Effector memory CD8-positive, alpha-beta T cell (primary cell): ENCODE measurements around the gene PCDHGA1.
A peak's percentile ranks its signal among the peaks of the same experiment; 100 is the strongest.

Experiments used
- ATAC-seq: fragments of 150-1000 bp; cut with Tn5 transposase; replicated peaks from 2 replicates; pipeline ENCODE4 v1.10.0; 2021; ENCODE audit warnings: mild to moderate bottlenecking, moderate library complexity
- DNase-seq, 3 experiments: peaks; one replicate each; pipeline ENCODE4 v3.0.0; 2021
- H3K27ac Mint-ChIP-seq, 2 donors: one replicate each; pipeline ENCODE4 v1.8.0; 2022; ENCODE audit warnings: mild to moderate bottlenecking in 2 of 2, mixed read lengths in 2 of 2, moderate library complexity in 2 of 2
- H3K27me3 Mint-ChIP-seq, 2 donors: one replicate each; pipeline ENCODE4 v1.8.0; 2022; ENCODE audit warnings: mixed read lengths in 2 of 2
- H3K36me3 Mint-ChIP-seq: one replicate; pipeline ENCODE4 v1.8.0; 2022; ENCODE audit warnings: mild to moderate bottlenecking, moderate library complexity, mixed read lengths; ENCODE audit not compliant: insufficient read depth
- H3K4me1 Mint-ChIP-seq, 2 donors: one replicate each; pipeline ENCODE4 v1.8.0; 2022; ENCODE audit warnings: low read depth in 2 of 2, mixed read lengths in 2 of 2
- H3K4me3 Mint-ChIP-seq, 2 donors: one replicate each; pipeline ENCODE4 v1.8.0; 2022; ENCODE audit warnings: mild to moderate bottlenecking in 2 of 2, mixed read lengths in 2 of 2, moderate library complexity in 2 of 2
- H3K9me3 Mint-ChIP-seq, 2 donors: one replicate each; pipeline ENCODE4 v1.8.0; 2022; ENCODE audit warnings: mixed read lengths in 2 of 2

Gene PCDHGA1

GRCh38 chr5:141510850-141511601 is 180.7 kb downstream of the PCDHGA1 start:
- Mint-ChIP-seq H3K9me3 (no peaks in the 10 kb centered on the region), H3K27ac (peak overlapping the region; percentile 12 to 89), H3K4me1 (peaks cover 25 to 30% of the 10 kb centered on the region in 2 donors), H3K4me3 (no peak overlapping the region), H3K27me3 (no peaks in the 10 kb centered on the region), H3K36me3 (peaks cover 35% of the 10 kb centered on the region)
- no peak for DNase-seq
- ATAC-seq = no peak

GRCh38 chr5:141511771-141512325 is 181.5 kb downstream of the PCDHGA1 start:
- Mint-ChIP-seq H3K36me3 (peaks cover 43% of the 10 kb centered on the region), H3K4me1 (peaks cover 31 to 38% of the 10 kb centered on the region in 2 donors), H3K4me3 (peak overlapping the region; percentile 35 to 83), H3K9me3 (no peaks in the 10 kb centered on the region), H3K27ac (peak overlapping the region; percentile 55 to 89), H3K27me3 (no peaks in the 10 kb centered on the region)
- no peak for ATAC-seq
- no peak for DNase-seq

DNA sequence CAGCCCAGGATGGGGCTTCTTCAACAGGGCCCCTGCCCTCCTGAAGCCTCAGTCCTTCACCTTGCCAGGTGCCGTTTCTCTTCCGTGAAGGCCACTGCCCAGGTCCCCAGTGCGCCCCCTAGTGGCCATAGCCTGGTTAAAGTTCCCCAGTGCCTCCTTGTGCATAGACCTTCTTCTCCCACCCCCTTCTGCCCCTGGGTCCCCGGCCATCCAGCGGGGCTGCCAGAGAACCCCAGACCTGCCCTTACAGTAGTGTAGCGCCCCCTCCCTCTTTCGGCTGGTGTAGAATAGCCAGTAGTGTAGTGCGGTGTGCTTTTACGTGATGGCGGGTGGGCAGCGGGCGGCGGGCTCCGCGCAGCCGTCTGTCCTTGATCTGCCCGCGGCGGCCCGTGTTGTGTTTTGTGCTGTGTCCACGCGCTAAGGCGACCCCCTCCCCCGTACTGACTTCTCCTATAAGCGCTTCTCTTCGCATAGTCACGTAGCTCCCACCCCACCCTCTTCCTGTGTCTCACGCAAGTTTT is 182.1 kb downstream of the PCDHGA1 start:
- peak; percentile 81 to 86 (median 83) for DNase-seq
- H3K4me1 Mint-ChIP-seq = peaks cover 35 to 41% of the 10 kb centered on the region in 2 donors
- peaks cover 49% of the 10 kb centered on the region for H3K36me3 Mint-ChIP-seq
- peak overlapping the region; percentile 83 to 85 for H3K4me3 Mint-ChIP-seq
- H3K27ac Mint-ChIP-seq = peak overlapping the region; percentile 55 to 89
- H3K9me3 Mint-ChIP-seq = no peaks in the 10 kb centered on the region
- H3K27me3 Mint-ChIP-seq = no peaks in the 10 kb centered on the region
- peak; percentile 63 for ATAC-seq

DNA sequence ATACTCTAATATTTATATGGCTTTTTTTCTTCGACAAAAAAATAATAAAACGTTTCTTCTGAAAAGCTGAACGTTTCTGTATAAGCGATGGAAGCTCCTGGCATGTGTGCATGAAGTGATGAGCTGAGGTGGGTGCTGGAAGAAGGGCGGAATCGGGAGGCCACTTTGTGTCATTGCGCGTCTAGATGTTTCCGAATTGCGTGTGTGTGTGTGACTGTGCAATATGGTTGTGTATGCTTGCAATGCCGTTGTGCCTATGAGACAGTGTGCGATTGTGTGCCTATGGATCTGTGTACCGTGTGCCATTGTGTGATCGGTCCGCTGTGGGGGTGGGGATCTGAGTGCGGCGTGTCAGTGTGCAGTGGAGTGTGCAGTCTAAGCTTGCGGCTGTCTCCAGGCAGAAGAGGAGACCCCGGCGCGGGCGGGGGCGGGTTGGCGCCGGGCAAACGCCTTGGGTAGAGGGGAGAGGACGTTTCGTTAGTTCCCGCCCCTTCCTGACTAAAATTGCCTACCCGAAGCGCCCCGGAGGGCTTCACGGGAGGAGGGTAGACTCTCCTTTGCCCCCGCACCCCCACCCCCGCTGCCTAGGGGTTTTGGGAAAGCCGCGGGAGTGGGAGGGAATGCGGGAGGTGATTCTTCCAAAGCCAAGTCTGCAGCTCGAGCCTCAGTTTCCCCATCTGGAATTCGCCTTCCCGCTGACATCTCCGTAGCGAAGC is 182.8 kb downstream of the PCDHGA1 start:
- H3K27ac Mint-ChIP-seq = peak overlapping the region; percentile 55 to 89
- H3K36me3 Mint-ChIP-seq = peaks cover 56% of the 10 kb centered on the region
- H3K4me3 Mint-ChIP-seq = peak overlapping the region; percentile 83 to 85
- H3K9me3 Mint-ChIP-seq = no peaks in the 10 kb centered on the region
- ATAC-seq (peak; percentile 39), DNase-seq (no peak)
- H3K27me3 Mint-ChIP-seq = no peaks in the 10 kb centered on the region
- H3K4me1 Mint-ChIP-seq = peaks cover 35 to 44% of the 10 kb centered on the region in 2 donors

GRCh38 chr5:141513627-141514329 is 183.5 kb downstream of the PCDHGA1 start:
- Mint-ChIP-seq H3K27ac (peak overlapping the region; percentile 62 to 89), H3K4me3 (peak overlapping the region; percentile 83 to 85), H3K4me1 (peaks cover 35 to 45% of the 10 kb centered on the region in 2 donors), H3K9me3 (no peaks in the 10 kb centered on the region), H3K27me3 (no peaks in the 10 kb centered on the region), H3K36me3 (peaks cover 63% of the 10 kb centered on the region)
- ATAC-seq (peak; percentile 49), DNase-seq (no peak)

DNA sequence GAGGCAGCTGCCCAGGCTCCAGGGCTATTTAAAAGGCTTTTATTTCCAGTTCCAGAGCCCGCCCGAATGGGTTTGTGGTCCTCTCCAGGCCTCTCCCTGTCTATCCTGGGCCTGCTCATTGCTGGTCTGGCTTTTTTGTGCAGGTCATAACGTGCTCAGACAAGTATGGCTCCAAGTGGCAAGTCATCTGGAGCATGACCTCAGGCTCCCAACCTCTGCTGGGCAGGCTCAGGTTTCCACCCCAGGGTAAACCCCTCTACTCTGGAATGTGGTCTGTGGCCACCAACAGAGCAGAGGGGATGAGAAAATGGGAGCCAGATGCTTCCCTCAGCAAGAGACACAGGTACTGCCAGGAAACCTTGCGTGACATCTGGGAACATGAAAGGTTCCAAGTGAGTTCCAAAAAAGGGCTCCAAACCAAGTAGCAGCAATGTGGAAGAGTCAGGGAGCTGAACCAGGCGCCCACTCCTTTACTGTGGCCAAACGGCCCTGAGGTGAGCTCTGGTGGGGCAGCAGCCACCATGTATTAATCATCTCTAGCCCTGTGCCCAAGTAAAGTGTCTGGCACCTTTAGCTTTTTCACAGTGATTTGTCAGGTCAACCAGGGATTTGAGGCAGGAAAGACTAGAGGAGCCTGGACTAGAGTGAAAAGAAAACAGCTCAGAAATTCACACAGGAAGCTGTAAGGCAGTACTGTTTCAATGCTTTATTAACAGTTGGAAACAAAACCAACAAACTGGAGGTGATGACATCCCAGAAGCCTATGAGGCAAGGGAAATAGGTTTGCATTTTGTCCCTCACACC is 184.2 kb downstream of the PCDHGA1 start:
- Mint-ChIP-seq H3K4me3 (peak overlapping the region; percentile 83 to 85), H3K9me3 (no peaks in the 10 kb centered on the region), H3K4me1 (peaks cover 35 to 45% of the 10 kb centered on the region in 2 donors), H3K36me3 (peaks cover 70% of the 10 kb centered on the region), H3K27me3 (no peaks in the 10 kb centered on the region), H3K27ac (peak overlapping the region; percentile 51 to 89)
- no peak for DNase-seq
- ATAC-seq = peak; percentile 23

DNA sequence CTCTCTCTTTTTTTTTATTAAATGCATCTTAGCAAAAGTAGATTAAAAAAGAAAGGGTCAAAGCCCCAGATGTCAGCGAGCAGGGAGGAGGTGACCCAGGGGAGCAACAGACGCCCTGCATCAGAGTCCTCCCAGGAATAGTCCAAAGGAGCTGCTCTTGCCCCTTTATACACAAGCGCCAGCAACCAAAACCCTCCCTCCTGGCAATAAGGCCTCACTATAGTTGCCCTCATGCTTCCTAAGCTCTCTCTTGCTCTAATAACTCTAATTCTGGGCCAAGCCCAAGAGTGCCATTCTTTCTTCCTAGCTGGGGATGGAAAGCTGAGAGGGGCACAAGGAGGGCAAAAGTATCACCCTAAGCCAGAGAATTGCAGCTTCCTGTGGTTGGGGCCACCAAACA is 184.8 kb downstream of the PCDHGA1 start:
- Mint-ChIP-seq H3K36me3 (peaks cover 76% of the 10 kb centered on the region), H3K4me3 (no peak overlapping the region), H3K27me3 (no peaks in the 10 kb centered on the region), H3K27ac (peak overlapping the region; percentile 51 to 89), H3K9me3 (no peaks in the 10 kb centered on the region), H3K4me1 (peaks cover 35 to 45% of the 10 kb centered on the region in 2 donors)
- DNase-seq = no peak
- ATAC-seq = no peak

- peak overlapping the region in 1 of 2 donors; percentile 45 for H3K4me3 Mint-ChIP-seq
- no peak for ATAC-seq
- H3K27ac Mint-ChIP-seq = peak overlapping the region in 1 of 2 donors; percentile 89
- H3K9me3 Mint-ChIP-seq = no peaks in the 10 kb centered on the region
- H3K4me1 Mint-ChIP-seq = peaks cover 37 to 45% of the 10 kb centered on the region in 2 donors
- DNase-seq = no peak
- H3K27me3 Mint-ChIP-seq = no peaks in the 10 kb centered on the region
- H3K36me3 Mint-ChIP-seq = peaks cover 86% of the 10 kb centered on the region
These were observed 185.8 kb downstream of the PCDHGA1 start for GRCh38 chr5:141515946-141516671.

DNA sequence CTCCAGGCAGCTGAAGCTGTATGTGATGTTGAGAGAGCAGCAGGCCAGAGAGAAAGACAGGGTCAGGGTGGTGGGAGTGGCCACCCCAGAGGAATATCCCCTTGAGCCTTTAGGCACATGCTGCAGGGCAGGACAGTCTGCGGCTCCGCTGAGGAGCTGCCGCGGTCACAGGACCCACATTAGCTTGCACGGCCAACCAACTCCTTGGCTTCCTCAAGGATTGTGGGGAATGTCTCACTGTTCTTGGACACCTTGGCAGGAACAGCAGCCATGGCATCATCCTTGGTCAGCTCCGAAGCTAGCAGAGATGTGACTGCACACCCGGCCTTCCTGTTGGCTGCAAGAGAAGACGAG is 186.3 kb downstream of the PCDHGA1 start:
- DNase-seq (no peak), ATAC-seq (no peak)
- Mint-ChIP-seq H3K4me3 (no peak overlapping the region), H3K4me1 (peaks cover 37 to 45% of the 10 kb centered on the region in 2 donors), H3K9me3 (no peaks in the 10 kb centered on the region), H3K27me3 (no peaks in the 10 kb centered on the region), H3K36me3 (peaks cover 88% of the 10 kb centered on the region), H3K27ac (peak overlapping the region in 1 of 2 donors; percentile 89)

- Mint-ChIP-seq H3K4me1 (peaks cover 40 to 46% of the 10 kb centered on the region in 2 donors), H3K36me3 (peaks cover 91% of the 10 kb centered on the region), H3K27me3 (no peaks in the 10 kb centered on the region), H3K4me3 (no peak overlapping the region), H3K9me3 (no peaks in the 10 kb centered on the region), H3K27ac (peak overlapping the region in 1 of 2 donors; percentile 75)
- ATAC-seq (no peak), DNase-seq (no peak)
These were observed 187.0 kb downstream of the PCDHGA1 start for GRCh38 chr5:141517312-141517711.

DNA sequence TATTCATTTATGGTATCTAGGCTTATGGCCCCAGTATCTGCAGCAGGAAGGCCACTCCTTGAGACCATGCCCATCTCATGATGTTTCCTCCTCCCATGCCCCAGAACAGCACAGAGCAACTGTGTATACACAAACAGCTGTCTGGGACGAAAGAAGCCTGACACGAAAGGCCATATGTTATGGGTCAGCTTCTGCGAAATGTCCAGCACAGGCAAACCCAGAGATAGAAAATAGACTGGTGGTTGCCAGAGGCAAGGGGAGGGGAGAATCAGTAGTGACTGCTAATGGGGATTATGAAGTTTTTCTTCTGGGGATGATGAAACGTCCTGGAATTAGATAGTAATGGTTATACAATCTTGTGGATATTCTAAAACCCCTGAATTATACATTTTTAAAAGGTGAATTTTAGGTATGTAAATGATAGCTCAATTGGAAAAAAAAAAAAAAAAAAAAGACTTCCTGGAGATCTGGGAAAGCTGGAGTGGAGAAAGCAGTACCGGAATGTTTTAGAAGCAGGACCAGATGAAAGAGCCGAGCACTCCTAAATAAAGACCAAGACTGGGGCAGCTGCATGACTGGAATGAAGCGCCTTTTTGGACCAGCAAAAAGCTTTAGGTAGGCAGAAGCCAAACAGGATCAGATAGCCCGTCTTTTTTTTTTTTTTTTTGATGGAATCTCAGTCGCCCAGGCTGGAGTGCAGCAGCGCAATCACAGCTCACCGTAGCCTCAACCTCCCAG is 187.7 kb downstream of the PCDHGA1 start:
- DNase-seq = no peak
- no peak for ATAC-seq
- H3K27me3 Mint-ChIP-seq = no peaks in the 10 kb centered on the region
- peaks cover 88% of the 10 kb centered on the region for H3K36me3 Mint-ChIP-seq
- no peaks in the 10 kb centered on the region for H3K9me3 Mint-ChIP-seq
- H3K4me1 Mint-ChIP-seq = peaks cover 33 to 39% of the 10 kb centered on the region in 2 donors
- peak overlapping the region; percentile 19 to 75 for H3K27ac Mint-ChIP-seq
- no peak overlapping the region for H3K4me3 Mint-ChIP-seq
